DMS153 treated with DMSO at 0.1 percent for 48 hours (cell line): ENCODE data around the gene PPM1A.

Source experiments
- DNase-seq: peaks from one replicate; lab custom pipeline; 2025; ENCODE audit not compliant: unreplicated experiment; lab: John Stamatoyannopoulos, UW

Gene PPM1A

GRCh38 chr14:60265163-60265562 lies 16.1 kb downstream of the PPM1A start:
- DNase-seq: no peak

GRCh38 chr14:60266021-60266937 lies 17.3 kb downstream of the PPM1A start:
- no peak for DNase-seq

DNA sequence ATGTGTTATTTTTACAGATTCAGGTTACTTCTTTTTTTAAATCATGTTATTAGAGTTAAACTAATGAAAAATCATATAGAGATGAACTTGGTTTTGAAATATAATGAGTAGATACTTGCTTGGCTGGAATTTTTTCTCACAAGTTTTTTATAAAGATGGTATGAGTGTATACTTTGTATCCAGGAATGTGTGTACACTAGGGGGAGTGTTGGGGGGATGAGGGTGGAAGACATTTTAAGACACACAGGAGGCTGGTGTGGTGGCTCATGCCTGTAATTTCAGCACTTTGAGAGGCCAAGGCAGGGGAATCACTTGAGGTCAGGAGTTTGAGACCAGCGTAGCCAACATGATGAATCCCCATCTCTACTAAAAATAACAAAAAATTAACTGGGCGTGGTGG lies 23.2 kb downstream of the PPM1A start:
- no peak for DNase-seq

- DNase-seq: no peak
Observed at GRCh38 chr14:60273956-60274355, 24.9 kb downstream of the PPM1A start.

- DNase-seq: no peak
Observed at GRCh38 chr14:60274448-60274847, 25.4 kb downstream of the PPM1A start.

- no peak for DNase-seq
Observed at GRCh38 chr14:60275932-60276331, 26.9 kb downstream of the PPM1A start.

DNA sequence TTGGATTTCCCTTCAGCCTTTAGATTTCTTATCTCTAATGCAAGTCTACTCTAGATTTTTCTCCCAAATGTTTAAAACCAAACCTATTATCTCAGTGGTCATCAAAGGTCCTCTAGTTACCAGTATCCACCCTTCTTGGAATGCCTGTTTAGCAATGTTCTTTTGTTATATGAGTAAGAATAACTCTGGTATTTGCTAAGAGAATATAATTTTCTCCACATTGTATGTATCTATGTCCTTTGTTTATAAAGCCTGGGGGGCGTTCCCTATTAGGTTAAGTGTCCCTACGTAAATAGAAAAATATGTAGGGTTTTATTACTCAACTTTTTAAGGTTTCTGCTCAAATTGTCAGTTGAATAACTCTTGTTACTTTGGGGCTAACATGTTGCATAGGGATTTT lies 27.3 kb downstream of the PPM1A start:
- no peak for DNase-seq

DNA sequence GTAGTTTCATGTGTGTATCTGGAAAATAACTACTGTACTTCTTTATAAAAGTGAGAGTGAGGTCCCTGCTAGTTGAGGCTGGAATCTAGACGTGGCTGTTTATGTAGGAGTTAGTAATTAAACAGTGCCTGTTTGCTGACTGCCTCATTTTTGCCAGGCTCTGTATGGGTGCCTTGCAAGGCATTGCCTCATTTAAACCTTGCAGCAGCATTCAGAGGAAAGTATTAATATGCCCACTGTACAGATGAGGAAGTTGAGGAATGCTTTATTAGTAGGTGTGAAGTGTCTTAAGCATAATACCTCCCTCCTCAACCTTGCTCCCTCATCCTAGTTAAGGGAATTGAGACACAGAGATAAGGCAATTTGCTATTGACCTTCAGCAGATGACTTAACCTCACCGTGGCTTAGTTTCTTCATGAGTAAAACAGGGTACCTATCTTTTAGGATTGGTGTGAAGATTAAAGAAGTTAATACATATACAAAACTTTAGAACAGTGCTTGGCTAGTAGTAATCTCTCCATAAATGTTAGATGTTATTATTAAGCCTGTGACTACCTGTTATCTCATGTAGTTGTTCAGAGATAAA lies 28.7 kb downstream of the PPM1A start:
- no peak for DNase-seq

DNA sequence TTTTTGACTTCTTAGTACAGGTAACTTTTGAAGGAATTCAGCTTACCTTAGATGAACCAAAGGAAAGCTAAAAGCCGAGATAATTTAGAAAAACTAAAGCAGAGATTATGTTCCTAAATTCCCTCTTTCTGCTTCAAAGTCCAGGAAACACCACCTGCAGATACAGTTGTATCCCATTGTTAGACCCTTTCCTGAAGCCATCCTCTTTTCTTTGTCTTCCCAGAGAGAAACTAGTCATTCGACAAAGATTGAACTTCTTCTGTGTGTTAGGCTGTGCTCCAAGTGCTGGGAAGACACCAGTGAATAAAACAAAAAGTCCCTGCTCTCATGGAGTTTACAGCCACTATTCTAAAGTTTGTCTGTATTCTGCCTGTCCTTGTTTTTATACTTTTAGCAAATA lies 29.3 kb downstream of the PPM1A start:
- DNase-seq: no peak

DNA sequence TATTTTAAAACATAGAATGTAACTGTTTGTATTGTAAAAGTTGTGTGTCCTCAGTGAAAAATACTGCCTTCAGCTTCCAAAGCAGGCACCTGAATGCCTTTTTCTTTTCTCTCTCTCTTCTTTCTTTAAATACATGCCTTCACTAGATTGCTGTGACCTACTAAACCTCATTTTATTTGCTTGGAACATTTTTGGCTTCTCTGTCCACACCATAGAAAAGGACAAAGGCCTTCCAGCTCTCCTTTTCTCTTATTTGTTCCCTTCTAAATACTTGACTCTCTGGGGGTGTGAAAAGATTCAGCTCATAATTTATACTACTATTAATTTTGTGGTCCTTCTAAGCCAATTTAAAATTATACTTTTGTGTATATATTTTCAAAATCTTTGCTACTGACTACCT lies 38.4 kb downstream of the PPM1A start:
- no peak for DNase-seq

- no peak for DNase-seq
Observed at GRCh38 chr14:60288279-60288678, 39.3 kb downstream of the PPM1A start.

DNA sequence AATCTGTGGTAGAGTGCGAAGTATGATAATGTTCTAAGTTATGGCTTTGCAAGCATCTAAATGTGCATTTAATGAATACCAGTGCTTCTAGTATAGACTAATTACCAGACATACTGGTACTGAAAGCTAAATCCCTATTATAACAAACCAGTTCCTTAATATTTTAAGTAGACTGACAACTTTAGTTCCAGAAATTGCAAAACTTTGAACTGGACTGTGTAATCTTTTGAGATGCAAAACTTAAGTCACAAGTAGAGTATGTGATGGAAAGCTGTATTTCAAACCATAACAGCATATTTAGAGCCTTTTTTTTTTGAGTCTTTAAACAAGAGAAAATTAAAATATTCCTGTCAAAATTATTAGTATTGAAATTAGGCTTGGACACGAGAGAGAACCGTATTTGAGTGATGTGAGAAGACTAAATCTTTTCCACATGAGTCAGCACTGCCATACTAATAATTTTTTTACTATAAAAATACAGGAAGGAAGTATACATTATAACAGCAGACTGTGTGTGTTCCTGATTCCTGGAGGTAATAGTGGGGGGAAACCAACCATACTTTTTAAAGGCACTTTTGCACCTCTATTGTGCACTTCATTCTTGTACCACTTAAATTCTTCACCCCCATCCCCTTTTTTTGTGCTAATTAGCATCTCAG lies 45.5 kb downstream of the PPM1A start:
- no peak for DNase-seq

GRCh38 chr14:60300019-60300418 lies 51.0 kb downstream of the PPM1A start:
- no peak for DNase-seq

GRCh38 chr14:60301685-60302084 lies 52.7 kb downstream of the PPM1A start:
- no peak for DNase-seq

GRCh38 chr14:60302663-60303062 lies 53.6 kb downstream of the PPM1A start:
- DNase-seq: no peak

DNA sequence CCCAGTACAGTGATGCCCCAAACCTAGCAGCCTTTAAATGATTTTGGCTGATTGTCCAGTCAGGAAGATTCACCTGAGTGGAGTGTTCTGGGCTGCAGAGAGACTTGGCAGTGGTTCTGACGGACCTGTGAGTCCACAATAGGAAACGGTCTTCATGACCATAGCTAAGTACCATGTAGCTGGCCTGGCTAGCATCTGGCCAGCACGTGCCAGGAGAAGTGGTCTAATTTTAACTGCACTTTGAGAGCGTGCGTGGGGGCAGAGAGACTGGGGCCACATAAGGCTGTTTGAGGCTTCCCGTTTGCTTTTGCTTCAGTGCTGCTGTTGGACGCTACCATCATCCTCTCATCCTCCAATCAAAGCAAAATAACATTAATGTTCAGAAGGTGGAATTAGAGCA lies 54.7 kb downstream of the PPM1A start:
- DNase-seq: no peak

DNA sequence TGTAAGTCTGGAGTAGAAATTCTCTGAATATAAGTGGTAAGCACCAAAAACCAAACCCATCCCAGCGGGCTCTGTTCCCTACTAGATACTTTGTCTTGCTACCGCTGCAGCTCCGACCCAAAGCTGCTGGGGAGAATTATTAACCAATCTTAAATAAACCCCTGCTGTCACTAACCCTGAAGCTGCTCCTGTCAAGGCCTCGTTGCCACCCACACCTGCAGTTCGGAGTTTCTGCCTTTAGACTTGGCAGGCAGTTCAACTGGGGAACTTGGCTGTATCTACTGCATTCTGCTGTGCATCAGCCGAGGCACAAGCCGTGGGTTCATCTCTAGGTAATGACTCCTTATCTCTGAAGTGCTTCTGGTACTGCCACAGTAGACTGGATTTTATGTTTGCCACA lies 55.5 kb downstream of the PPM1A start:
- no peak for DNase-seq

- no peak for DNase-seq
Observed at GRCh38 chr14:60309867-60310552, 61.0 kb downstream of the PPM1A start.

DNA sequence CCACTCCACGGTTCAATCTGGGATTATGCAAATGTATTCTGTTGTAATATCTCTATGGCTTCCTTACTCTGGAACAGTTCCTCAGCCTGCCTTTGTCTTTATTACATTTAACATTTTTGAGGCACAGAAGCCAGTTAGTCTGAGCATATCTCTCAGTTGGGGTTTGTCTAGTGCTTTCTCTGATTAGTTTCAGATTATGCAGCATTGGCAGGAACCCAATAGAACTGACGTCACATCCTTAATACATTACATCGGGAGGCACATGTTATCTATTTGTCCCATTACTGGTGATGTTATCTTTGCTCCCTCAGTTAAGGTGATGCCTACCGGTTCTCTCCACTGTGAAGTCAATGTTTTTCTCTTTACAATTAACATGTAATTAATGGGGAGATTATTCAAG lies 62.4 kb downstream of the PPM1A start:
- DNase-seq: peak; percentile 21

DNA sequence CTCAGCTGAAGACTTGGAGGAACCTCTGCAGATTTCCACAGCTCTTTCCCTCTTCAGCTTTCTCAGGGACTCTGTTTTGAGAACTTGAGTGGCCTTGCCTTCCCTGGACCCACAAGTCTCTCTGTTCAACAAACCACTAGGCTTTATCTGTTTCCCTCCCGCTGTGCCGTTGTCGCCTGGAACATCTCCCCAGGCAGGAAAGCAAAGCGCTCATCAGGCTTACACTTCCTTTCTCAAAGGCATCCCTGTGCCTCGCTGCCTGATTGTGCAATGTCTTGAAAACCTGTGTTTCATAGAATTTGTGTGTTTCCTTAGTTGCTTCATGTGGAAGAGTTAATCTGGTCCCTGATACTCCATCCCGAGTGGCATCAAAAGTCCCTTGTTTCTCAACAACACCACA lies 64.1 kb downstream of the PPM1A start:
- DNase-seq: no peak

GRCh38 chr14:60315196-60315990 lies 66.4 kb downstream of the PPM1A start:
- no peak for DNase-seq
